Measurements from ENCODE around the gene PHLDB2. TPM values are rescaled to one million over a fixed set of nuclear protein-coding genes. Genes with fewer than 3 reads are reported as not detected.

PHLDB2 gene
- total RNA-seq, 1 experiment from 2014 or later: 13.2 TPM

DNA sequence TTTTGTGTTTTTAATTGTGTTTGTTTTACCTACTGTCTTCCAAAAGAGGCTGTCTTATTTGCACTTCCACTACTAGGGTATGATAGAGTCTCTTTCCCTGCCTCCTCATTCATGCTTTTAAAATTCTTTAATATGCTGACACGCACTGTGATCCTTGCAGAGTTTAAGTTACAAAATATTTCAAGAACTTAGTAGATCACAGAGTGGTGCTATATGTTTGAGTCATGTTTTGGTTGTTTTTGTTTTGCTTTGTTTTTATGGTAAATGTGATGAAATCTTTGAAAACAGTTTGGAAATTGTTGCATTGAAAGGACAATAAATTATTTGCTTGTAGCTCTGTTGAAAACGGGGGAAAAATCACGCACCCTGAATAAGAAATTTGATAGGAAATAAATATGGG lies 113.8 kb downstream of the PHLDB2 start:
- Mint-ChIP-seq H3K9me3 (no peaks in the 10 kb centered on the region), H3K4me3 (no peak overlapping the region), H3K4me1 (no peaks in the 10 kb centered on the region), H3K36me3 (ENCODE audit: insufficient read depth in 1 of 3, low read depth in 3 of 3) (no peaks in the 10 kb centered on the region; a peak in 1 of 7 replicates), H3K27me3 (ENCODE audit: low read depth) (no peaks in the 10 kb centered on the region), H3K27ac (no peak overlapping the region)
- Histone ChIP-seq H3K4me2 (ENCODE audit: insufficient read depth, insufficient read length, low read length) (no peak overlapping the region), H3K9ac (ENCODE audit: extremely low read depth, insufficient read length, low read length) (no peak overlapping the region), H3K4ac (ENCODE audit: low read depth, low read length) (no peak overlapping the region), H3K23me2 (ENCODE audit: insufficient read length, low read depth, low read length, poor library complexity, severe bottlenecking) (no peaks in the 10 kb centered on the region), H4K8ac (replicated peaks; ENCODE audit: insufficient read length, low read depth, low read length) (no peak overlapping the region), H2BK20ac (ENCODE audit: low read depth, low read length, poor library complexity, severe bottlenecking) (no peak overlapping the region), H2AK5ac (ENCODE audit: insufficient read length, low read length) (no peak overlapping the region), H2AFZ (ENCODE audit: low read length) (no peak overlapping the region), H4K5ac (ENCODE audit: insufficient read length, low read depth, low read length) (no peak overlapping the region), H4K91ac (ENCODE audit: insufficient read length, low read depth, low read length) (no peak overlapping the region), H3K27me3 (ENCODE audit: insufficient read depth, low read length) (no peaks in the 10 kb centered on the region), H3K23ac (ENCODE audit: insufficient read length, low read depth, low read length) (no peak overlapping the region), H3K27ac (ENCODE audit: insufficient read length, low read depth, low read length) (no peak overlapping the region), H3K79me1 (ENCODE audit: insufficient read depth, low read depth, low read length, poor library complexity, severe bottlenecking) (no peaks in the 10 kb centered on the region), H2BK12ac (ENCODE audit: insufficient read length, low read depth, low read length) (no peak overlapping the region), H3K18ac (ENCODE audit: insufficient read length, low read depth, low read length) (no peak overlapping the region), H3K79me2 (ENCODE audit: insufficient read depth, low read length) (no peaks in the 10 kb centered on the region), H3K56ac (ENCODE audit: insufficient read length, low read depth, low read length) (no peak overlapping the region), H3K9me3 (ENCODE audit: control insufficient read depth, low read depth, low read length) (no peaks in the 10 kb centered on the region), H2BK15ac (ENCODE audit: low read depth, low read length) (no peak overlapping the region), H4K20me1 (ENCODE audit: control insufficient read depth, insufficient read depth, insufficient read length) (no peaks in the 10 kb centered on the region), H2BK120ac (ENCODE audit: low read depth, low read length, poor library complexity, severe bottlenecking) (no peak overlapping the region), H2BK5ac (ENCODE audit: insufficient read length, low read length) (no peak overlapping the region), H3K14ac (ENCODE audit: insufficient read depth, low read length) (no peak overlapping the region), H3T11ph (ENCODE audit: low read length) (no peak overlapping the region), H3K4me1 (ENCODE audit: insufficient read depth, low read length) (no peaks in the 10 kb centered on the region)
- TF ChIP-seq CTCF (conservative IDR thresholded peaks at IDR 0.05): no peak
- no peak for DNase-seq
- WGBS (ENCODE audit: extremely low coverage, insufficient read length, low lambda C conversion rate): no CpG with 5 or more reads among the region's 3 CpGs

Data from H9 (cell line).